Measurements from ENCODE around the gene ZNF326. TPM values are rescaled to one million over a fixed set of nuclear protein-coding genes. Genes with fewer than 3 reads are reported as not detected.

The ZNF326 gene
- total RNA-seq, 4 donors from 2014 or later: 9.0 to 15.4 (median 9.9) TPM

DNA sequence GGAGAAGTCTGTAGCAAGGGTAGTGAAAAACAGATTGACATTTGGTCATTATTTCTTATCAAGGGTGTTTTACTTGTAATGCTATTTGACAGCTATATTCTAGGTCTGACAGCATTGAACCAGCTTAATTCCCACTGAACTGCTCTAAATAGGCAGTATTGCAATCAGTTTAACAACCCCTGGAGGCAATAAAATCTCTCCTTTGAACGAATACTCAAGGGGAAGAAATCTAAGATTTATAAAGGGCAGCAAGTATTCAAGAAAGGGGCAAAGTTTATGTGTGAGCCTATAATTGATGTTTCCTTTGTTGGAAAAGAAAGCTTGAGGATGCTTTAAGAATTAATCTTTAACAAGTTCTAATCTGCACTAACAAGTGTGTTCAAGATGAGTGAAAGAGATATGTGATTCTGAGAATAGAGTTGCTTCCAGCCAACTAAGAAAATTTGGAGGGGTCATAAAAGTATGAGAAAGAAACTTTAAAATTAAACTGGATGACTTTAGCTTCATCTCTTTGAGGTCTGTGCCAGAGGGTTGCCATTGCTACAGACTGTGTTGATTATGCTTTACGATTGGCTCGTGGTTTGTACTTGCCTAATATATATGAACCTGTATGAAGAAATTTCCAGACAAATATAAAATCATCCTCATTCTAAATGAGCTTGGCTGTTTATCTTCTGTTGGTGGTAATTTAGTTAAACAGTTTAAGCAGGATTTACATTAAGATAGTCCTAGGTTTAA, 72.5 kb downstream of the ZNF326 start:
- no peak for DNase-seq (ENCODE audit: extremely low spot score)
- intact Hi-C loops (cut with DNase I): no loop called here
- Histone ChIP-seq H3K27ac (replicated peaks in 1 of 4) (no peak overlapping the region), H3K36me3 (no peaks in the 10 kb centered on the region), H3K4me3 (no peak overlapping the region), H3K4me1 (no peaks in the 10 kb centered on the region), H3K27me3 (no peaks in the 10 kb centered on the region), H3K9me3 (no peaks in the 10 kb centered on the region)
- 74% methylated on average over 3 of the region's 3 CpGs for WGBS
- TF ChIP-seq, protein P1, sequence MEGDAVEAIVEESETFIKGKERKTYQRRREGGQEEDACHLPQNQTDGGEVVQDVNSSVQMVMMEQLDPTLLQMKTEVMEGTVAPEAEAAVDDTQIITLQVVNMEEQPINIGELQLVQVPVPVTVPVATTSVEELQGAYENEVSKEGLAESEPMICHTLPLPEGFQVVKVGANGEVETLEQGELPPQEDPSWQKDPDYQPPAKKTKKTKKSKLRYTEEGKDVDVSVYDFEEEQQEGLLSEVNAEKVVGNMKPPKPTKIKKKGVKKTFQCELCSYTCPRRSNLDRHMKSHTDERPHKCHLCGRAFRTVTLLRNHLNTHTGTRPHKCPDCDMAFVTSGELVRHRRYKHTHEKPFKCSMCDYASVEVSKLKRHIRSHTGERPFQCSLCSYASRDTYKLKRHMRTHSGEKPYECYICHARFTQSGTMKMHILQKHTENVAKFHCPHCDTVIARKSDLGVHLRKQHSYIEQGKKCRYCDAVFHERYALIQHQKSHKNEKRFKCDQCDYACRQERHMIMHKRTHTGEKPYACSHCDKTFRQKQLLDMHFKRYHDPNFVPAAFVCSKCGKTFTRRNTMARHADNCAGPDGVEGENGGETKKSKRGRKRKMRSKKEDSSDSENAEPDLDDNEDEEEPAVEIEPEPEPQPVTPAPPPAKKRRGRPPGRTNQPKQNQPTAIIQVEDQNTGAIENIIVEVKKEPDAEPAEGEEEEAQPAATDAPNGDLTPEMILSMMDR (IDR thresholded peaks at IDR 0.05): no peak
- TF ChIP-seq POLR2AphosphoS5 (IDR thresholded peaks at IDR 0.05) (no peak), POLR2A (IDR thresholded peaks at IDR 0.05; ENCODE audit: low read depth) (no peak)

DNA sequence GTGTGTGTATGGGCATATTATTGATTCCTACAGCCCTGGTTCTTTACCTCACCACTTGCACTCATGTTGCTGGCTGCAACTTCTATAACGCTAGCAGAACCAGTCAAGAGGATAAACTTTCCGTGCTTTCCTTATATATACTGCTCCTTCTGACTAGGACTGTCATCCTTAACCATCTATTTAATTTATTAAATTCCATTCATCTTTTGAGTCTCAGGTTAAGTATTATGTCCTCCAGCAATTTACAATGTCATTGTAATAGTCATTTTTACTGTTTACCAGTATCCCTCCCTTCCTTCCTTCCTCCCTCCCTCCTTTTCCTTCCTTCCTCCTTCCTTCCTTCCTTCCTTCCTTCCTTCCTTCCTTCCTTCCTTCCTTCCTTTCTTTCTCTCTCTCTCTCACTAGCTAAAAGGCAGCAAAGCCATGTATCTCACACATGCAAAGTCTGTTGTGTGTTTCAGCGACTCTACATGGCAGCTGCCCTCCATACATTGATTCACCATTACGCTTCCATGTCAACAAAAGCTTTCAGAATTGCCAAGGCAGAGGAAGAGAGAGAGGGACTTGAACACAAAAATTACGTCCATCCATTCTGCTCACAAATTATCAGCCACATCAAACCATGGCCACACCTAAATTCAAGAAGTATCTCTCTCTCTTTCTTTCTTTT, 73.8 kb downstream of the ZNF326 start:
- TF ChIP-seq, protein P1 (IDR thresholded peaks at IDR 0.05): no peak
- TF ChIP-seq POLR2AphosphoS5 (IDR thresholded peaks at IDR 0.05): no peak
- TF ChIP-seq POLR2A (IDR thresholded peaks at IDR 0.05; ENCODE audit: low read depth): no peak
- TF ChIP-seq EP300 (IDR thresholded peaks at IDR 0.05): no peak
- H3K36me3 ChIP-seq: no peaks in the 10 kb centered on the region
- H3K4me3 ChIP-seq: no peak overlapping the region
- 86% methylated on average over 5 of the region's 5 CpGs for whole genome bisulfite sequencing
- intact Hi-C loops (cut with DNase I): no loop called here
- H3K4me1 ChIP-seq: no peaks in the 10 kb centered on the region
- H3K27me3 ChIP-seq: no peaks in the 10 kb centered on the region
- H3K9me3 ChIP-seq: no peaks in the 10 kb centered on the region
- no peak overlapping the region for H3K27ac ChIP-seq (replicated peaks in 1 of 4)
- no peak for DNase-seq (ENCODE audit: extremely low spot score)

DNA sequence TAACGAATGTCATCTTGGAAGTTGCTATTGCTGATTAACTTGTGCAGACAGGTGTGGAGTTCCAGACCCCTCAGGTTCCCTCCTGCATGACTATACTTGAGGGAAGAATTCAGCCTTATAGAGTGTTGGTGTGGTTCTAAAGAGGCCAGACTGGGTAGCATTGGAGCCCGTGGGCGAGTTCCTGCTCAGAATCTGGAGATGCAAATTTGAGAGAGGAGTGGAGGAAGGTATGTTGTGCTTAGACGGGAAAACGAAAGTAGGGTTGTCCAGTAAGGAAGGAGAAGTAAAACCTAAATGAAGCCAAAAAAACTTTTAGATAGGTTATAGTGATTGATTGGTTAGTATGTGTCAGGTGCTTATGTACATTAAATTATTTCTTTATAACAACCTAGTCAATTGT, 79.2 kb downstream of the ZNF326 start:
- Histone ChIP-seq H3K27me3 (no peaks in the 10 kb centered on the region), H3K4me3 (no peak overlapping the region), H3K9me3 (no peaks in the 10 kb centered on the region), H3K27ac (replicated peaks in 1 of 4) (no peak overlapping the region), H3K36me3 (no peaks in the 10 kb centered on the region), H3K4me1 (peaks cover 0 to 9% (median 8%) of the 10 kb centered on the region in 4 donors)
- WGBS: 65% methylated on average over 5 of the region's 5 CpGs
- no peak for DNase-seq (ENCODE audit: extremely low spot score)
- intact Hi-C loops (cut with DNase I): no loop called here
- TF ChIP-seq POLR2AphosphoS5 (IDR thresholded peaks at IDR 0.05) (no peak), EP300 (IDR thresholded peaks at IDR 0.05) (no peak), POLR2A (IDR thresholded peaks at IDR 0.05; ENCODE audit: low read depth) (no peak)
- TF ChIP-seq, protein P1 (IDR thresholded peaks at IDR 0.05): no peak

DNA sequence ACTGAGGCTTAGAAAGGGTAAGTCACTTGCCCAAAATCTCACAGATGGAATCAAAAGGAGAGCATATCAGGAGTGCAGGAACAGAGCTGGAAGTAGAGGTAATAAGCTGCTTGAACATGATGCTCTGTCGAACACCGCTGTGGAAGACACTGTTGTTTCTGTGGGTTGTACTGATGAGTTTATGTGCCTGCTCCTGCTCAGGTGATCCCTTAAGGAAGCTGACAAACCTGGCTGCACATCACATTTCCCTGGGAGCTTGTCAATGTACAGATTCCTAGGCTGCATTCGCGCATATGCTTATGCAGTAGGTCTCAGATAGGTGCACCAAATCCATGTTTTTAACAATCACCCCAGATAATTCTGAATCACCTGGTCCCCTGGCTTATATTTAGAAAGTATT, 79.7 kb downstream of the ZNF326 start:
- TF ChIP-seq EP300 (IDR thresholded peaks at IDR 0.05): no peak
- no peak for TF ChIP-seq POLR2A (IDR thresholded peaks at IDR 0.05; ENCODE audit: low read depth)
- TF ChIP-seq POLR2AphosphoS5 (IDR thresholded peaks at IDR 0.05): no peak
- TF ChIP-seq, protein P1 (IDR thresholded peaks at IDR 0.05): no peak
- Histone ChIP-seq H3K9me3 (no peaks in the 10 kb centered on the region), H3K36me3 (no peaks in the 10 kb centered on the region), H3K4me3 (no peak overlapping the region), H3K27me3 (no peaks in the 10 kb centered on the region), H3K27ac (replicated peaks in 1 of 4) (no peak overlapping the region), H3K4me1 (peaks cover 0 to 9% (median 8%) of the 10 kb centered on the region in 4 donors)
- intact Hi-C loops (cut with DNase I): no loop called here
- no peak for DNase-seq (ENCODE audit: extremely low spot score)
- WGBS: 81% methylated on average over 4 of the region's 4 CpGs
